Activated B cell treated with CpG ODN at 0.5 μM for 24 hours (primary cell): ENCODE measurements around the gene SHROOM2. TPM values are rescaled to one million over a fixed set of nuclear protein-coding genes. Genes with fewer than 3 reads are reported as not detected.
"Not testable (repeated sequence)": the region's sequence is repeated elsewhere in the genome, so short reads cannot be mapped to it uniquely, and the experiment has no call there.

Experiments
- ATAC-seq: fragments of 200-7000 bp; cut with Tn5 transposase; one replicate; pipeline ENCODE4 v1.10.0; 2021; ENCODE audit warnings: low read depth, mild to moderate bottlenecking, moderate library complexity
- CTCF ChIA-PET: fragments of 350-600 bp; sonication (Branson Sonifier 250); formaldehyde crosslinking; loops from one replicate; lab custom pipeline; 2021; ENCODE audit warnings: antibody characterized with exemption; lab: Charles Lee
- POLR2A ChIA-PET: fragments of 350-600 bp; sonication (Branson Sonifier 250); formaldehyde crosslinking; loops from one replicate; lab custom pipeline; 2021; ENCODE audit warnings: antibody characterized with exemption; lab: Charles Lee
- DNase-seq: peaks from one replicate; pipeline ENCODE4 v3.0.0; 2022
- H3K27ac Mint-ChIP-seq: one replicate; pipeline ENCODE4 v1.8.0; 2020; ENCODE audit warnings: mixed read lengths
- H3K27me3 Mint-ChIP-seq: one replicate; pipeline ENCODE4 v1.8.0; 2021; ENCODE audit warnings: mixed read lengths
- H3K36me3 Mint-ChIP-seq: one replicate; pipeline ENCODE4 v1.8.0; 2021; ENCODE audit warnings: low read depth, mixed read lengths
- H3K4me1 Mint-ChIP-seq: one replicate; pipeline ENCODE4 v1.8.0; 2021; ENCODE audit warnings: mixed read lengths
- H3K4me3 Mint-ChIP-seq: one replicate; pipeline ENCODE4 v1.8.0; 2020; ENCODE audit warnings: mild to moderate bottlenecking, mixed read lengths
- H3K9me3 Mint-ChIP-seq: one replicate; pipeline ENCODE4 v1.8.0; 2020; ENCODE audit warnings: mixed read lengths
- intact Hi-C: fragments of 100-400 bp; cut with micrococcal nuclease; formaldehyde crosslinking; loops from one replicate; pipeline ENCODE4 v1.15.1; 2024
- total RNA-seq: library from RNA; stranded (reverse); gene quantifications from 2 replicates; pipeline ENCODE4 v1.2.3, GENCODE V29; 2022
- TF ChIP-seq, protein P1 (sequence below): fragments of 200-600 bp; IDR thresholded peaks from one replicate; pipeline ENCODE4 v1.8.0; 2022; ENCODE audit warnings: antibody characterized with exemption, mild to moderate bottlenecking

SHROOM2 gene
- total RNA-seq, 1 donor from 2014 or later = not detected

DNA sequence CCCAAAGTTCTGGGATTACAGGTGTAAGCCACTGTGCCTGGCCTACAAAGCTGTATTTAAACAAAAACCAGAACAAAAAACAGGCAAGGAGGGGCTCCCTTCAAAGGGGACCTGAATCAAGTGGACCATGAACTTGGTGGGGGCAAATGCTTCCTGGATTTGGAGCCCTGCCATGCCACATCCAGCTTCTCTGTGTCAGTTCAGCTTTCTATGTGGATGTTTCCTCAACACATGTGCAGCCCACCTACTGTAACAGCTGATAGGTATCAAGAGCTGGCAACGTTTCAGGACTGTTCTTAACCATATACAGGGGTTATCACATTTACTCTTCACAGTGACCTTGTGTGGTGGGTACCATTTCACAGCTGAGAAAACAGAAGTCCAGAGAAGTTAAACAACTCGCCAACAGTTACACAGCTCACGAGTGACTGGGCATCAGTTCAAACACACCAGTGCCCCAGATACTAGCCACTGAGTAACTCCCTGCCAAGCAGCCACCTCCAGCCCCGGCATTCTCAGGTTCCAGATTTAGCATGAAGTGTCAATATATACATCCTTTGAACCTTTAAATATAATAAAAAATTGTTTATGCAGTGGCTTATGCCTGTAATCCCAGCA, 28.1 kb upstream of the SHROOM2 start:
- TF ChIP-seq, protein P1, sequence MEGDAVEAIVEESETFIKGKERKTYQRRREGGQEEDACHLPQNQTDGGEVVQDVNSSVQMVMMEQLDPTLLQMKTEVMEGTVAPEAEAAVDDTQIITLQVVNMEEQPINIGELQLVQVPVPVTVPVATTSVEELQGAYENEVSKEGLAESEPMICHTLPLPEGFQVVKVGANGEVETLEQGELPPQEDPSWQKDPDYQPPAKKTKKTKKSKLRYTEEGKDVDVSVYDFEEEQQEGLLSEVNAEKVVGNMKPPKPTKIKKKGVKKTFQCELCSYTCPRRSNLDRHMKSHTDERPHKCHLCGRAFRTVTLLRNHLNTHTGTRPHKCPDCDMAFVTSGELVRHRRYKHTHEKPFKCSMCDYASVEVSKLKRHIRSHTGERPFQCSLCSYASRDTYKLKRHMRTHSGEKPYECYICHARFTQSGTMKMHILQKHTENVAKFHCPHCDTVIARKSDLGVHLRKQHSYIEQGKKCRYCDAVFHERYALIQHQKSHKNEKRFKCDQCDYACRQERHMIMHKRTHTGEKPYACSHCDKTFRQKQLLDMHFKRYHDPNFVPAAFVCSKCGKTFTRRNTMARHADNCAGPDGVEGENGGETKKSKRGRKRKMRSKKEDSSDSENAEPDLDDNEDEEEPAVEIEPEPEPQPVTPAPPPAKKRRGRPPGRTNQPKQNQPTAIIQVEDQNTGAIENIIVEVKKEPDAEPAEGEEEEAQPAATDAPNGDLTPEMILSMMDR = no peak
- no peak for ATAC-seq
- intact Hi-C loops = no loop called here
- DNase-seq = no peak
- Mint-ChIP-seq H3K36me3 (no peaks in the 10 kb centered on the region), H3K27ac (no peak overlapping the region), H3K4me1 (no peaks in the 10 kb centered on the region), H3K9me3 (no peaks in the 10 kb centered on the region), H3K4me3 (no peak overlapping the region), H3K27me3 (peaks cover 3% of the 10 kb centered on the region)
- ChIA-PET POLR2A (no interaction called here), CTCF (no interaction called here)

GRCh38 chrX:9759337-9759736, 26.9 kb upstream of the SHROOM2 start:
- ChIA-PET CTCF (no interaction called here), POLR2A (no interaction called here)
- H3K4me1 Mint-ChIP-seq = no peaks in the 10 kb centered on the region
- H3K27me3 Mint-ChIP-seq = peaks cover 7% of the 10 kb centered on the region
- intact Hi-C loops = no loop called here
- no peaks in the 10 kb centered on the region for H3K36me3 Mint-ChIP-seq
- H3K27ac Mint-ChIP-seq = no peak overlapping the region
- H3K9me3 Mint-ChIP-seq = no peaks in the 10 kb centered on the region
- TF ChIP-seq, protein P1 = no peak
- ATAC-seq (no peak), DNase-seq (no peak)
- no peak overlapping the region for H3K4me3 Mint-ChIP-seq

DNA sequence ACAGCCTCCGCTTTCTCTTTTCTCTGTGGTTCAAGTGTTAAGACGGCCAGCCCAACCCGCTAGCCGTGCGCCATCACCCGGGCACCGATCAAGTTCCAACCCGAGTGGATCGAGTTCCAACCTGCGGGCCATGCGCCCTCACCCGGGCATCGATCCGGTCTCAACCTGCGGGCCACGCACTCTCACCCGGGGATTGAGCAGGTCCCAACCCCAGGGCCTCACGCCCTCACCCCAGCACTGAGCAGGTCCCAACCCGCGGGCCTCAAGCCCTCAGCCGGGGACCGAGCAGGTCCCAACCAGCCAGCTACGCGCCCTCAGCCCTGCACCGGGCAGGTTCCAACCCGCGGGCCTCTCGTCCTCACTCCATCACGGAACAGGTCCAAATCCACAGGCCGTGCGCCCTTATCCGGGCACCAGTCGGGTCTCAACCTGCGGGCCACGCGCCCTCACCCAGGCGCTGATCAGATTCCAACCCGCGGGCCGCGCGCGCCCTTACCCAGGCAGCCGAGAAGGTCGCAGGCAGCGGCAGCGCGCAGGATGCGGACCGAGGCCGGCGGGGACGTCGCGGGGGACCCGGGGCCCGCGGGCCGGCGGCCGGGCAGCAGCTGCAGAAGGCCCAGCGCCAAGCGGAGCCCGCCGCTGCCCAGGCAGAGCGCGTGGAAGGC, 21.0 kb upstream of the SHROOM2 start:
- Mint-ChIP-seq H3K4me3 (no peak overlapping the region), H3K27ac (no peak overlapping the region), H3K4me1 (no peaks in the 10 kb centered on the region), H3K9me3 (no peaks in the 10 kb centered on the region), H3K36me3 (no peaks in the 10 kb centered on the region), H3K27me3 (peaks cover 4% of the 10 kb centered on the region)
- ATAC-seq (no peak), DNase-seq (no peak)
- intact Hi-C loops = no loop called here
- TF ChIP-seq, protein P1 = no peak
- CTCF ChIA-PET = no interaction called here
- POLR2A ChIA-PET = no interaction called here

DNA sequence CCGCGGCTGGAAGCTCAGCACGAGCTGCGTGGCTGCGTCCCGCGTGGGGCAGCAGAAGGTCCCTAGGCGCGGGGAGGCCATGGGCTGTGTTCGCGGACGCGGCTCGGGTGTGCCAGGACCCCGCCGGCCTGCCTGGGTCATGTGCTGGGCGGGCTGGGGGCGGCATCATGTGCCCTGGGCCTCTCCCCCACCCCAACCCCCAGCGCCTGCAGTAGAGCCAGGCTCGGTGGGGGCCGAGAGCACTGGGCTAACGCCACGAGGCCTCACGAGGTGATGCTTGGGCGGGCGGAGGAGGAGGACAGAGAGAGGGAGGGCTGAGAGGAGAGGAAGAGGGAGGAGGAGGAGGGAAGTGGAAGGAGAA, 20.5 kb upstream of the SHROOM2 start, which contains the start of gene GPR143:
Gene GPR143, minus strand, starts transcription at position 111 of the 361 bp plus-strand sequence. Its CDS starts 30 bp downstream, at position 81.
- Mint-ChIP-seq H3K27ac (no peak within 1 kb of the TSS), H3K27me3 (peaks cover 4% of the 10 kb centered on the region), H3K9me3 (no peaks in the 10 kb centered on the region), H3K4me1 (no peaks in the 10 kb centered on the region), H3K36me3 (no peaks in the 10 kb centered on the region), H3K4me3 (no peak within 1 kb of the TSS)
- no peak for ATAC-seq
- intact Hi-C loops = no loop called here
- CTCF ChIA-PET = no interaction called here
- TF ChIP-seq, protein P1 = no peak
- POLR2A ChIA-PET = no interaction called here
- DNase-seq = no peak

- peaks cover 4% of the 10 kb centered on the region for H3K27me3 Mint-ChIP-seq
- no peaks in the 10 kb centered on the region for H3K36me3 Mint-ChIP-seq
- H3K4me1 Mint-ChIP-seq = no peaks in the 10 kb centered on the region
- ChIA-PET POLR2A (no interaction called here), CTCF (no interaction called here)
- TF ChIP-seq, protein P1 = no peak
- no peak overlapping the region for H3K27ac Mint-ChIP-seq
- H3K4me3 Mint-ChIP-seq = no peak overlapping the region
- no peak for DNase-seq
- H3K9me3 Mint-ChIP-seq = no peaks in the 10 kb centered on the region
- ATAC-seq = no peak
- intact Hi-C loops = no loop called here
These were observed 18.9 kb upstream of the SHROOM2 start for GRCh38 chrX:9767375-9767774.

DNA sequence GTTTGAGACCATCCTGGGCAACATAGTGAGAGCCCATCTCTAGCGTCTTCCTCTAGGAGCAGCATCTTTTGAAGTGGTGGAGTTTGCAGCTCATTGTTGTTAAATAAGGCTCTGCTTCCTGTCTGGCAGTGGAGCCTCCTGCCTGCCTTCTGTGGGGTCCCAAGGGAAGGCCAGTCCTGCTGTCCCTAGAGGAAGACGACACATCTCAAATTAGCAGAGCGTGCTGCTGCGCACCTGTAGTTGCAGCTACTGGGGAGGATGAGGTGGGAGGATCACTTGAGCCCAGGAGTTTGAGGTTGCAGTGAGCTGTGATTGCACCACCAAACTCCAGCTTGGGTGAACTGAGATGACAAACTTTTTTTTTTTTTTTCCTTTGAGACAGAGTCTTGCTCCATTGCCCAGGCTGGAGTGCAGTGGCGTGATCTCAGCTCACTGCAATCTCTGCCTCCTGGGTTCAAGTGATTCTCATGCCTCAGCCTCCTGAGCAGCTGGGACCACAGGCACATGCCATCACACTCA, 17.8 kb upstream of the SHROOM2 start:
- H3K4me3 Mint-ChIP-seq, CTCF ChIA-PET, intact Hi-C loops, H3K4me1 Mint-ChIP-seq, ATAC-seq, H3K27ac Mint-ChIP-seq, H3K36me3 Mint-ChIP-seq, H3K27me3 Mint-ChIP-seq, DNase-seq, H3K9me3 Mint-ChIP-seq: not testable (repeated sequence)
- POLR2A ChIA-PET = interaction anchor here (0.6 kb wide), 1 partner anchor 427 kb away, joined by 4 read pairs; no protein-coding TSS in a partner anchor
